ENCODE data around the gene PRKAR2A.

GRCh38 chr3:48738926-48739616 is 108.6 kb downstream of the PRKAR2A start:
- TF ChIP-seq EZH2 (IDR thresholded peaks at IDR 0.05; ENCODE audit: low read depth, unreplicated experiment) (no peak), CTCF (conservative IDR thresholded peaks at IDR 0.05; ENCODE audit: low read depth in 2 of 2) (no peak)
